Calu3 (cell line): ENCODE results near the gene FRY. TPM values are rescaled to one million over a fixed set of nuclear protein-coding genes. Genes with fewer than 3 reads are reported as not detected.

ENCODE experiments used
- BruUV-seq: library from RNA; stranded (reverse); fragments of 400-500 nt; replicated peaks from 2 replicates; lab custom pipeline; 2021; lab: Mats Ljungman, UMichigan
- CTCF ChIA-PET: fragments of 300-600 bp; sonication (Branson Sonifier 250); formaldehyde crosslinking; loops from one replicate; lab custom pipeline; 2022; ENCODE audit warnings: antibody characterized with exemption; lab: Charles Lee
- DNase-seq: peaks from one replicate; pipeline ENCODE4 v3.0.0; 2022
- H3K27ac Mint-ChIP-seq: one replicate; pipeline ENCODE4 v1.8.0; 2022; ENCODE audit warnings: mixed read lengths; ENCODE audit not compliant: unreplicated experiment
- H3K27me3 Mint-ChIP-seq: one replicate; pipeline ENCODE4 v1.8.0; 2022; ENCODE audit warnings: mixed read lengths; ENCODE audit not compliant: unreplicated experiment
- H3K36me3 Mint-ChIP-seq: one replicate; pipeline ENCODE4 v1.8.0; 2022; ENCODE audit warnings: mild to moderate bottlenecking, moderate library complexity, mixed read lengths; ENCODE audit not compliant: insufficient read depth, unreplicated experiment
- H3K4me1 Mint-ChIP-seq: one replicate; pipeline ENCODE4 v1.8.0; 2022; ENCODE audit warnings: mild to moderate bottlenecking, low read depth, mixed read lengths; ENCODE audit not compliant: unreplicated experiment
- H3K4me3 Mint-ChIP-seq: one replicate; pipeline ENCODE4 v1.8.0; 2022; ENCODE audit warnings: mild to moderate bottlenecking, low read depth, moderate library complexity, mixed read lengths; ENCODE audit not compliant: unreplicated experiment
- H3K9me3 Mint-ChIP-seq: one replicate; pipeline ENCODE4 v1.8.0; 2022; ENCODE audit warnings: low read depth, mixed read lengths; ENCODE audit not compliant: unreplicated experiment
- intact Hi-C: fragments of 100-400 bp; cut with micrococcal nuclease; formaldehyde crosslinking; loops from one replicate; pipeline ENCODE4 v1.10.0; 2022; ENCODE audit not compliant: unreplicated experiment
- total RNA-seq: library from RNA; stranded (reverse); gene quantifications from 2 replicates; pipeline ENCODE4 v1.2.3, GENCODE V29; 2022
- TF ChIP-seq, protein P1 (sequence below): fragments of 200-600 bp; IDR thresholded peaks from one replicate; pipeline ENCODE4 v1.8.0; 2022; ENCODE audit warnings: antibody characterized with exemption; ENCODE audit not compliant: unreplicated experiment

The FRY gene
- total RNA-seq, 1 experiment from 2014 or later = 6.2 TPM

DNA sequence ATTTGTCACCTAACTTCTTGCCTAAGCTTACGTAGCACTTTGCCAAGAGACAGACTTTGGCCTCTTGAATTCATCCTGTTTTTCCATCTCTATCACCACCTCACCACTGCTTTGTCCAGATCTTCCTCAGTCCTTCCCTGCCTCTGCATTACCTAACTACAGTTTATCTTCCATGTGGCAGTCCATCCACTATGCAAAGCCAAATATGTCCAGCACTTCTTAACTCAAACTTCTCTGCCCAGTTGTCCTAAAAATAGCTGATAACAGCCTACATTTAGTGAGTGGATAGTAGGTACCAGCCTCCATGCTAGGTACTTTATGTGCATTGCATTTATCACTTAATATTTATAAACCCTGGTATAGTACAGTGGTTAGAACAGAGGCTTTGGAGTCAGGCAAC lies 172.2 kb downstream of the FRY start:
- CTCF ChIA-PET = no interaction called here

GRCh38 chr13:32205431-32206096 lies 174.0 kb downstream of the FRY start:
- DNase-seq = no peak
- H3K4me1 Mint-ChIP-seq = peaks cover 15% of the 10 kb centered on the region
- H3K27ac Mint-ChIP-seq = no peak overlapping the region
- intact Hi-C loops = no loop called here
- TF ChIP-seq, protein P1, sequence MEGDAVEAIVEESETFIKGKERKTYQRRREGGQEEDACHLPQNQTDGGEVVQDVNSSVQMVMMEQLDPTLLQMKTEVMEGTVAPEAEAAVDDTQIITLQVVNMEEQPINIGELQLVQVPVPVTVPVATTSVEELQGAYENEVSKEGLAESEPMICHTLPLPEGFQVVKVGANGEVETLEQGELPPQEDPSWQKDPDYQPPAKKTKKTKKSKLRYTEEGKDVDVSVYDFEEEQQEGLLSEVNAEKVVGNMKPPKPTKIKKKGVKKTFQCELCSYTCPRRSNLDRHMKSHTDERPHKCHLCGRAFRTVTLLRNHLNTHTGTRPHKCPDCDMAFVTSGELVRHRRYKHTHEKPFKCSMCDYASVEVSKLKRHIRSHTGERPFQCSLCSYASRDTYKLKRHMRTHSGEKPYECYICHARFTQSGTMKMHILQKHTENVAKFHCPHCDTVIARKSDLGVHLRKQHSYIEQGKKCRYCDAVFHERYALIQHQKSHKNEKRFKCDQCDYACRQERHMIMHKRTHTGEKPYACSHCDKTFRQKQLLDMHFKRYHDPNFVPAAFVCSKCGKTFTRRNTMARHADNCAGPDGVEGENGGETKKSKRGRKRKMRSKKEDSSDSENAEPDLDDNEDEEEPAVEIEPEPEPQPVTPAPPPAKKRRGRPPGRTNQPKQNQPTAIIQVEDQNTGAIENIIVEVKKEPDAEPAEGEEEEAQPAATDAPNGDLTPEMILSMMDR = no peak
- no peaks in the 10 kb centered on the region for H3K36me3 Mint-ChIP-seq
- no peak overlapping the region for H3K4me3 Mint-ChIP-seq
- H3K27me3 Mint-ChIP-seq = no peaks in the 10 kb centered on the region
- CTCF ChIA-PET = no interaction called here
- BruUV-seq = no TSS peak
- no peaks in the 10 kb centered on the region for H3K9me3 Mint-ChIP-seq

More for the DNA sequence above, 172.2 kb downstream of the FRY start:
- no peaks in the 10 kb centered on the region for H3K36me3 Mint-ChIP-seq
- intact Hi-C loops = no loop called here
- no peaks in the 10 kb centered on the region for H3K9me3 Mint-ChIP-seq
- TF ChIP-seq, protein P1 = no peak
- no TSS peak for BruUV-seq
- peaks cover 15% of the 10 kb centered on the region for H3K4me1 Mint-ChIP-seq
- H3K27ac Mint-ChIP-seq = no peak overlapping the region
- H3K27me3 Mint-ChIP-seq = no peaks in the 10 kb centered on the region
- DNase-seq = no peak
- no peak overlapping the region for H3K4me3 Mint-ChIP-seq

- CTCF ChIA-PET = no interaction called here
- Mint-ChIP-seq H3K27me3 (no peaks in the 10 kb centered on the region), H3K4me3 (no peak overlapping the region), H3K27ac (no peak overlapping the region), H3K9me3 (no peaks in the 10 kb centered on the region), H3K36me3 (no peaks in the 10 kb centered on the region), H3K4me1 (peaks cover 15% of the 10 kb centered on the region)
- BruUV-seq = no TSS peak
- intact Hi-C loops = no loop called here
- TF ChIP-seq, protein P1 = no peak
- no peak for DNase-seq
These were observed 174.6 kb downstream of the FRY start for GRCh38 chr13:32206097-32206740.

- Mint-ChIP-seq H3K27me3 (no peaks in the 10 kb centered on the region), H3K27ac (no peak overlapping the region), H3K4me1 (peaks cover 15% of the 10 kb centered on the region), H3K9me3 (no peaks in the 10 kb centered on the region), H3K36me3 (no peaks in the 10 kb centered on the region), H3K4me3 (no peak overlapping the region)
- no peak for DNase-seq
- TF ChIP-seq, protein P1 = no peak
- intact Hi-C loops = no loop called here
- CTCF ChIA-PET = no interaction called here
- BruUV-seq = no TSS peak
These were observed 177.3 kb downstream of the FRY start for GRCh38 chr13:32208860-32209259.
